Liver (tissue), 9 donors: ENCODE data around the gene PELI2. TPM values are rescaled to one million over a fixed set of nuclear protein-coding genes. Genes with fewer than 3 reads are reported as not detected.

ENCODE experiments used
- DNase-seq: peaks from one replicate; pipeline ENCODE4 v3.0.0-alpha.2; 2017; ENCODE audit warnings: low spot score
- H3K27ac ChIP-seq, 2 donors: one replicate each; pipeline ENCODE4 v1.7.0; 2013; ENCODE audit warnings: inconsistent platforms in 2 of 2, low read length in 2 of 2, control low read depth in 1 of 2, low read depth in 1 of 2, mild to moderate bottlenecking in 1 of 2
- H3K27me3 ChIP-seq, 4 donors: one replicate each; pipeline versions ENCODE4 v1.6.1 to v1.7.0; 2013; ENCODE audit warnings: low read length in 3 of 4, inconsistent platforms in 1 of 4, mild to moderate bottlenecking in 1 of 4, moderate library complexity in 1 of 4; ENCODE audit not compliant: control insufficient read depth in 4 of 4, insufficient read depth in 4 of 4
- H3K36me3 ChIP-seq, 4 donors: one replicate each; pipeline versions ENCODE4 v1.6.1 to v1.7.0; 2013; ENCODE audit warnings: low read length in 3 of 4, mild to moderate bottlenecking in 3 of 4, low read depth in 1 of 4, moderate library complexity in 1 of 4; ENCODE audit not compliant: control insufficient read depth in 4 of 4, insufficient read depth in 3 of 4
- H3K4me1 ChIP-seq, 4 donors: one replicate each; pipeline versions ENCODE4 v1.6.1 to v1.7.0; 2013; ENCODE audit warnings: low read length in 3 of 4, mild to moderate bottlenecking in 3 of 4, moderate library complexity in 1 of 4; ENCODE audit not compliant: control insufficient read depth in 4 of 4, insufficient read depth in 4 of 4
- H3K4me3 ChIP-seq, 3 donors: one replicate each; pipeline versions ENCODE4 v1.6.1 to v1.7.0; 2013; ENCODE audit warnings: low read length in 3 of 3, control low read depth in 1 of 3, low read depth in 1 of 3, mild to moderate bottlenecking in 1 of 3
- H3K9ac ChIP-seq, 2 donors: one replicate each; pipeline ENCODE4 v1.7.0; 2013; ENCODE audit warnings: low read length in 2 of 2, mild to moderate bottlenecking in 2 of 2, moderate library complexity in 2 of 2, control low read depth in 1 of 2, low read depth in 1 of 2
- H3K9me3 ChIP-seq, 4 donors: one replicate each; pipeline versions ENCODE4 v1.6.1 to v1.7.0; 2013; ENCODE audit warnings: low read length in 3 of 4; ENCODE audit not compliant: control insufficient read depth in 4 of 4
- ATF3 ChIP-seq: IDR thresholded peaks from 2 replicates; pipeline ENCODE4 v1.6.1; 2016; ENCODE audit warnings: antibody characterized with exemption
- EGR1 ChIP-seq, 2 donors: IDR thresholded peaks; 2 replicates each; pipeline ENCODE4 v1.6.1; 2016 to 2018; ENCODE audit warnings: antibody characterized with exemption in 2 of 2, low read depth in 2 of 2
- FOXA1 ChIP-seq: IDR thresholded peaks from 2 replicates; pipeline ENCODE4 v1.6.1; 2016; ENCODE audit warnings: antibody characterized with exemption
- FOXA2 ChIP-seq: IDR thresholded peaks from 2 replicates; pipeline ENCODE4 v1.6.1; 2016; ENCODE audit warnings: antibody characterized with exemption
- GABPA ChIP-seq, 2 donors: IDR thresholded peaks in 1 of 2; conservative IDR thresholded peaks in 1 of 2; 2 replicates each; pipeline ENCODE4 v1.6.1; 2016; ENCODE audit warnings: antibody characterized with exemption in 2 of 2, mild to moderate bottlenecking in 1 of 2, moderate library complexity in 1 of 2
- HNF4A ChIP-seq, 2 donors: conservative IDR thresholded peaks; 2 replicates each; pipeline ENCODE4 v1.6.1; 2016; ENCODE audit warnings: antibody characterized with exemption in 2 of 2, mild to moderate bottlenecking in 2 of 2
- HNF4G ChIP-seq: IDR thresholded peaks from 2 replicates; pipeline ENCODE4 v1.6.1; 2016; ENCODE audit warnings: antibody characterized with exemption
- NR2F2 ChIP-seq: IDR thresholded peaks from 2 replicates; pipeline ENCODE4 v1.6.1; 2016; ENCODE audit warnings: antibody characterized with exemption
- RAD21 ChIP-seq, 2 donors: IDR thresholded peaks; 2 replicates each; pipeline ENCODE4 v1.6.1; 2016; ENCODE audit warnings: antibody characterized with exemption in 2 of 2, mild to moderate bottlenecking in 2 of 2
- RXRA ChIP-seq, 2 donors: IDR thresholded peaks; 2 replicates each; pipeline ENCODE4 v1.6.1; 2017 to 2018; ENCODE audit warnings: antibody characterized with exemption in 2 of 2, mild to moderate bottlenecking in 1 of 2
- SP1 ChIP-seq: IDR thresholded peaks from 2 replicates; pipeline ENCODE4 v1.6.1; 2018; ENCODE audit warnings: antibody characterized with exemption, mild to moderate bottlenecking
- TAF1 ChIP-seq: conservative IDR thresholded peaks from 2 replicates; pipeline ENCODE4 v1.6.1; 2016; ENCODE audit warnings: antibody characterized with exemption, mild to moderate bottlenecking
- YY1 ChIP-seq: IDR thresholded peaks from 2 replicates; pipeline ENCODE4 v1.6.1; 2016; ENCODE audit warnings: antibody characterized with exemption, mild to moderate bottlenecking
- WGBS: extraction: QIAGEN DNeasy Blood & Tissue Kit; methylation state at CpG from one replicate; pipeline ENCODE4 v1.1.7; 2013; 5-methylcytosine and 5-hydroxymethylcytosine counted together
- polyA plus RNA-seq, 2 donors: library from polyadenylated mRNA; stranded (reverse) in 1 of 2; unstranded in 1 of 2; fragments of 200-250 nt in 1 of 2; fragments of >200 nt in 1 of 2; fragmentation: Nextera tagmentation in 1 of 2; extraction: Ambion mirVana in 1 of 2; gene quantifications; one replicate each; pipeline versions ENCODE4 v1.2.1 to v1.2.3, GENCODE V29; 2013 to 2015
- total RNA-seq, 2 donors: library from RNA; depleted of rRNA; stranded (reverse); fragments of >200 nt; gene quantifications; one replicate each; pipeline ENCODE4 v1.2.3, GENCODE V29; 2014
- TF ChIP-seq, protein P1 (sequence below): IDR thresholded peaks from 2 replicates; pipeline ENCODE4 v1.6.1; 2016; ENCODE audit warnings: antibody characterized with exemption
- TF ChIP-seq, protein P2 (sequence below): IDR thresholded peaks from 2 replicates; pipeline ENCODE4 v1.6.1; 2016; ENCODE audit warnings: antibody characterized with exemption, mild to moderate bottlenecking
- TF ChIP-seq, protein P3 (sequence below): fragments of 150-350 bp; IDR thresholded peaks from 2 replicates; pipeline ENCODE4 v1.5.1; 2017; ENCODE audit warnings: improper control_type of control experiment, low read depth, low read length; ENCODE audit not compliant: missing input control
- TF ChIP-seq, protein P4 (sequence below): IDR thresholded peaks from 2 replicates; pipeline ENCODE4 v1.6.1; 2016; ENCODE audit warnings: antibody characterized with exemption
- donor health status: healthy.
- donor health status: healthy.
- donor health status: healthy.
- donor health status: healthy.
- donor health status: healthy.

The PELI2 gene
- total and polyA plus RNA-seq, 4 donors = 0.68 to 2.9 (median 1.2) TPM

DNA sequence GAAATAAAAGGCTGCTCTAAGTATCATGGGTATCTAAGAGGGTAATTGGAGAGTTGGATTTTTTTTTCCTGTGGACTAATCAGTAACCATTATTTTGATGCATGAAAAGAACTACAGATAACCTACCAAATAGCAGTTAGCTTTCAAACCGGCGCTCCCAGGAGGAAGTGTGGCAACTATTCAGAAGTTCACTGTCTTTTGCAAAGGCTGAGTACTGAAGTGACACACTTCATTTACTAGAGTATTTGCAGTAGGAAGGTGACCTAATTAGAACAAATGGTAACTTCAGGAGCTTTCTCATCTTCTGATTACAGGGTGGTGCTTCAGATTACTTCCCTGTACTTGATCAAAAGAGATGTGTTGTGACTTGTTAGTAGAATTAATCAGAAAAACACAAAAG lies 87.7 kb downstream of the PELI2 start (continued):
- TF ChIP-seq ATF3 (no peak), RAD21 (IDR thresholded peaks at IDR 0.05) (no peak), GABPA (IDR thresholded peaks at IDR 0.05 in 1 of 2, conservative IDR thresholded peaks at IDR 0.05 in 1 of 2) (no peak), SP1 (no peak), HNF4A (conservative IDR thresholded peaks at IDR 0.05) (no peak), HNF4G (no peak), YY1 (no peak), FOXA2 (no peak), TAF1 (no peak)
- TF ChIP-seq, protein P1, sequence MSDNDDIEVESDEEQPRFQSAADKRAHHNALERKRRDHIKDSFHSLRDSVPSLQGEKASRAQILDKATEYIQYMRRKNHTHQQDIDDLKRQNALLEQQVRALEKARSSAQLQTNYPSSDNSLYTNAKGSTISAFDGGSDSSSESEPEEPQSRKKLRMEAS = no peak

- H3K27ac ChIP-seq = no peak overlapping the region
- H3K4me3 ChIP-seq = no peak overlapping the region
- 54% methylated on average over 2 of the region's 2 CpGs for WGBS
- H3K36me3 ChIP-seq = no peaks in the 10 kb centered on the region
- no peaks in the 10 kb centered on the region for H3K9me3 ChIP-seq
- TF ChIP-seq, protein P2, sequence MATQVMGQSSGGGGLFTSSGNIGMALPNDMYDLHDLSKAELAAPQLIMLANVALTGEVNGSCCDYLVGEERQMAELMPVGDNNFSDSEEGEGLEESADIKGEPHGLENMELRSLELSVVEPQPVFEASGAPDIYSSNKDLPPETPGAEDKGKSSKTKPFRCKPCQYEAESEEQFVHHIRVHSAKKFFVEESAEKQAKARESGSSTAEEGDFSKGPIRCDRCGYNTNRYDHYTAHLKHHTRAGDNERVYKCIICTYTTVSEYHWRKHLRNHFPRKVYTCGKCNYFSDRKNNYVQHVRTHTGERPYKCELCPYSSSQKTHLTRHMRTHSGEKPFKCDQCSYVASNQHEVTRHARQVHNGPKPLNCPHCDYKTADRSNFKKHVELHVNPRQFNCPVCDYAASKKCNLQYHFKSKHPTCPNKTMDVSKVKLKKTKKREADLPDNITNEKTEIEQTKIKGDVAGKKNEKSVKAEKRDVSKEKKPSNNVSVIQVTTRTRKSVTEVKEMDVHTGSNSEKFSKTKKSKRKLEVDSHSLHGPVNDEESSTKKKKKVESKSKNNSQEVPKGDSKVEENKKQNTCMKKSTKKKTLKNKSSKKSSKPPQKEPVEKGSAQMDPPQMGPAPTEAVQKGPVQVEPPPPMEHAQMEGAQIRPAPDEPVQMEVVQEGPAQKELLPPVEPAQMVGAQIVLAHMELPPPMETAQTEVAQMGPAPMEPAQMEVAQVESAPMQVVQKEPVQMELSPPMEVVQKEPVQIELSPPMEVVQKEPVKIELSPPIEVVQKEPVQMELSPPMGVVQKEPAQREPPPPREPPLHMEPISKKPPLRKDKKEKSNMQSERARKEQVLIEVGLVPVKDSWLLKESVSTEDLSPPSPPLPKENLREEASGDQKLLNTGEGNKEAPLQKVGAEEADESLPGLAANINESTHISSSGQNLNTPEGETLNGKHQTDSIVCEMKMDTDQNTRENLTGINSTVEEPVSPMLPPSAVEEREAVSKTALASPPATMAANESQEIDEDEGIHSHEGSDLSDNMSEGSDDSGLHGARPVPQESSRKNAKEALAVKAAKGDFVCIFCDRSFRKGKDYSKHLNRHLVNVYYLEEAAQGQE = no peak
- TF ChIP-seq, protein P1 = no peak
- TF ChIP-seq NR2F2 = no peak
- TF ChIP-seq, protein P3, sequence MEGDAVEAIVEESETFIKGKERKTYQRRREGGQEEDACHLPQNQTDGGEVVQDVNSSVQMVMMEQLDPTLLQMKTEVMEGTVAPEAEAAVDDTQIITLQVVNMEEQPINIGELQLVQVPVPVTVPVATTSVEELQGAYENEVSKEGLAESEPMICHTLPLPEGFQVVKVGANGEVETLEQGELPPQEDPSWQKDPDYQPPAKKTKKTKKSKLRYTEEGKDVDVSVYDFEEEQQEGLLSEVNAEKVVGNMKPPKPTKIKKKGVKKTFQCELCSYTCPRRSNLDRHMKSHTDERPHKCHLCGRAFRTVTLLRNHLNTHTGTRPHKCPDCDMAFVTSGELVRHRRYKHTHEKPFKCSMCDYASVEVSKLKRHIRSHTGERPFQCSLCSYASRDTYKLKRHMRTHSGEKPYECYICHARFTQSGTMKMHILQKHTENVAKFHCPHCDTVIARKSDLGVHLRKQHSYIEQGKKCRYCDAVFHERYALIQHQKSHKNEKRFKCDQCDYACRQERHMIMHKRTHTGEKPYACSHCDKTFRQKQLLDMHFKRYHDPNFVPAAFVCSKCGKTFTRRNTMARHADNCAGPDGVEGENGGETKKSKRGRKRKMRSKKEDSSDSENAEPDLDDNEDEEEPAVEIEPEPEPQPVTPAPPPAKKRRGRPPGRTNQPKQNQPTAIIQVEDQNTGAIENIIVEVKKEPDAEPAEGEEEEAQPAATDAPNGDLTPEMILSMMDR = no peak
- TF ChIP-seq TAF1 = no peak
- no peak for TF ChIP-seq HNF4A (conservative IDR thresholded peaks at IDR 0.05)
- TF ChIP-seq SP1 = no peak
- no peak for TF ChIP-seq EGR1 (IDR thresholded peaks at IDR 0.05; ENCODE audit: low read depth in 2 of 2)
- no peak for TF ChIP-seq RXRA (IDR thresholded peaks at IDR 0.05)
- no peak for TF ChIP-seq FOXA2
- no peak for TF ChIP-seq HNF4G
- TF ChIP-seq RAD21 (IDR thresholded peaks at IDR 0.05) = no peak
- TF ChIP-seq, protein P4, sequence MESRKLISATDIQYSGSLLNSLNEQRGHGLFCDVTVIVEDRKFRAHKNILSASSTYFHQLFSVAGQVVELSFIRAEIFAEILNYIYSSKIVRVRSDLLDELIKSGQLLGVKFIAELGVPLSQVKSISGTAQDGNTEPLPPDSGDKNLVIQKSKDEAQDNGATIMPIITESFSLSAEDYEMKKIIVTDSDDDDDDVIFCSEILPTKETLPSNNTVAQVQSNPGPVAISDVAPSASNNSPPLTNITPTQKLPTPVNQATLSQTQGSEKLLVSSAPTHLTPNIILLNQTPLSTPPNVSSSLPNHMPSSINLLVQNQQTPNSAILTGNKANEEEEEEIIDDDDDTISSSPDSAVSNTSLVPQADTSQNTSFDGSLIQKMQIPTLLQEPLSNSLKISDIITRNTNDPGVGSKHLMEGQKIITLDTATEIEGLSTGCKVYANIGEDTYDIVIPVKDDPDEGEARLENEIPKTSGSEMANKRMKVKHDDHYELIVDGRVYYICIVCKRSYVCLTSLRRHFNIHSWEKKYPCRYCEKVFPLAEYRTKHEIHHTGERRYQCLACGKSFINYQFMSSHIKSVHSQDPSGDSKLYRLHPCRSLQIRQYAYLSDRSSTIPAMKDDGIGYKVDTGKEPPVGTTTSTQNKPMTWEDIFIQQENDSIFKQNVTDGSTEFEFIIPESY = no peak
- TF ChIP-seq FOXA1 = no peak
- TF ChIP-seq GABPA (IDR thresholded peaks at IDR 0.05 in 1 of 2, conservative IDR thresholded peaks at IDR 0.05 in 1 of 2) = no peak
- H3K9ac ChIP-seq = no peak overlapping the region
- no peaks in the 10 kb centered on the region for H3K27me3 ChIP-seq
- H3K4me1 ChIP-seq = no peaks in the 10 kb centered on the region
- no peak for DNase-seq
Observed at GRCh38 chr14:56206596-56206995, 88.4 kb downstream of the PELI2 start.
